Stromal cell of bone marrow (primary cell): ENCODE results near the gene RAB10.
A peak's percentile ranks its signal among the peaks of the same experiment; 100 is the strongest.
"Not testable (repeated sequence)": the region's sequence is repeated elsewhere in the genome, so short reads cannot be mapped to it uniquely, and the experiment has no call there.

Source experiments
- DNase-seq: peaks from one replicate; pipeline ENCODE4 v3.0.0-alpha.2; 2012; ENCODE audit warnings: low read depth

RAB10 gene

GRCh38 chr2:26088931-26089330 lies 55.0 kb downstream of the RAB10 start:
- not testable (repeated sequence) for DNase-seq

GRCh38 chr2:26089337-26089736 lies 55.5 kb downstream of the RAB10 start:
- DNase-seq: no peak

GRCh38 chr2:26095758-26096157 lies 61.9 kb downstream of the RAB10 start:
- DNase-seq: no peak

GRCh38 chr2:26099933-26100332 lies 66.0 kb downstream of the RAB10 start:
- DNase-seq: no peak

- DNase-seq: no peak
Observed at GRCh38 chr2:26100384-26100783, 66.5 kb downstream of the RAB10 start.

- DNase-seq: no peak
Observed at GRCh38 chr2:26103752-26104151, 69.9 kb downstream of the RAB10 start.

GRCh38 chr2:26108701-26109100 lies 74.8 kb downstream of the RAB10 start:
- not testable (repeated sequence) for DNase-seq

GRCh38 chr2:26112201-26112600 lies 78.3 kb downstream of the RAB10 start:
- DNase-seq: no peak

- DNase-seq: no peak
Observed at GRCh38 chr2:26114151-26114550, 80.3 kb downstream of the RAB10 start.

- DNase-seq: no peak
Observed at GRCh38 chr2:26118682-26119081, 84.8 kb downstream of the RAB10 start.

- DNase-seq: no peak
Observed at GRCh38 chr2:26119521-26119920, 85.6 kb downstream of the RAB10 start.

GRCh38 chr2:26122630-26123029 lies 88.7 kb downstream of the RAB10 start:
- no peak for DNase-seq

GRCh38 chr2:26123426-26123825 lies 89.5 kb downstream of the RAB10 start:
- DNase-seq: no peak

- DNase-seq: peak; percentile 11
Observed at GRCh38 chr2:26126074-26126473, 92.2 kb downstream of the RAB10 start.

- DNase-seq: no peak
Observed at GRCh38 chr2:26128176-26128575, 94.3 kb downstream of the RAB10 start.

GRCh38 chr2:26130763-26131162 lies 96.9 kb downstream of the RAB10 start:
- no peak for DNase-seq

- DNase-seq: no peak
Observed at GRCh38 chr2:26136451-26136850, 102.6 kb downstream of the RAB10 start.

- DNase-seq: no peak
Observed at GRCh38 chr2:26139269-26140183, 105.6 kb downstream of the RAB10 start.

- no peak for DNase-seq
Observed at GRCh38 chr2:26141145-26141769, 107.4 kb downstream of the RAB10 start.

- DNase-seq: no peak
Observed at GRCh38 chr2:26144031-26144430, 110.1 kb downstream of the RAB10 start.

- DNase-seq: peak; percentile 33
Observed at GRCh38 chr2:26144953-26145680, 111.2 kb downstream of the RAB10 start.

- DNase-seq: no peak
Observed at GRCh38 chr2:26148501-26148900, 114.6 kb downstream of the RAB10 start.

- no peak for DNase-seq
Observed at GRCh38 chr2:26150243-26150642, 116.4 kb downstream of the RAB10 start.
